ENCODE data around the gene PCNX2.

The PCNX2 gene

DNA sequence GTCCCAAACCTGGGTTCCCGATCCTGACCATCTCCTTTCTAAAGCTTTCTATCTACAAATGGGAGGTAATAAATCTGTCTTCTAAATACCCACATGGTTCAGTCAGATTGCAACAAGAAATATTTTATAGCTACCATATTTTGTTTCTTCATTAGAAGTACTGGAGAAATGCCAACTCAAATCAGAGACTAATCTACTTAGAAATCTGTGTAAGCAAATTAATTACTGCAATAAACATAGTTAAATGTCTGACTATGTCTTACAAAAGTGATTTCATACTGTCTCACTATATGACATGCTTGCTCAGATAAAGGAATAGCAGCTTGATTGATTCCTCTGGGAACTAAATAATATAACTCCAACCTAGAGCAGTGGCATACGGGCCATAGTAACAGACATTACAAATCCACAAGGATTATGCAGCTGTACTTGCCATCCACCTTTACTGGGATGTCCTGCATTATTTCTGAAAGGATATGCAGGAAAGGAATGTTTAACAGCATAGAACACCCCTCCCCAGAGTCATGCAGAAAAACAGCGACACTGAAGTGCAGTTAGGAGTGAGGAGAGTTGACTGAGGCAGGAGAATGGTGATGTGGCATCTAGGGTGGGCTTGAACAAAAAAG lies 80.3 kb downstream of the PCNX2 start:
- DNase-seq (ENCODE audit: low read depth, low spot score) = no peak
- ChIA-PET POLR2A (no interaction called here), CTCF (interaction anchor here (0.9 to 1.1 kb wide), 2 partner anchors 8 to 25 kb away, joined by 3 to 5 read pairs; no protein-coding TSS in a partner anchor)
- H3K4me3 ChIP-seq (ENCODE audit: low read depth, low read length) = no peak overlapping the region
- TF ChIP-seq, protein P1, sequence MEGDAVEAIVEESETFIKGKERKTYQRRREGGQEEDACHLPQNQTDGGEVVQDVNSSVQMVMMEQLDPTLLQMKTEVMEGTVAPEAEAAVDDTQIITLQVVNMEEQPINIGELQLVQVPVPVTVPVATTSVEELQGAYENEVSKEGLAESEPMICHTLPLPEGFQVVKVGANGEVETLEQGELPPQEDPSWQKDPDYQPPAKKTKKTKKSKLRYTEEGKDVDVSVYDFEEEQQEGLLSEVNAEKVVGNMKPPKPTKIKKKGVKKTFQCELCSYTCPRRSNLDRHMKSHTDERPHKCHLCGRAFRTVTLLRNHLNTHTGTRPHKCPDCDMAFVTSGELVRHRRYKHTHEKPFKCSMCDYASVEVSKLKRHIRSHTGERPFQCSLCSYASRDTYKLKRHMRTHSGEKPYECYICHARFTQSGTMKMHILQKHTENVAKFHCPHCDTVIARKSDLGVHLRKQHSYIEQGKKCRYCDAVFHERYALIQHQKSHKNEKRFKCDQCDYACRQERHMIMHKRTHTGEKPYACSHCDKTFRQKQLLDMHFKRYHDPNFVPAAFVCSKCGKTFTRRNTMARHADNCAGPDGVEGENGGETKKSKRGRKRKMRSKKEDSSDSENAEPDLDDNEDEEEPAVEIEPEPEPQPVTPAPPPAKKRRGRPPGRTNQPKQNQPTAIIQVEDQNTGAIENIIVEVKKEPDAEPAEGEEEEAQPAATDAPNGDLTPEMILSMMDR (IDR thresholded peaks at IDR 0.05; ENCODE audit: insufficient read depth, low read length, missing control alignments) = no peak

DNA sequence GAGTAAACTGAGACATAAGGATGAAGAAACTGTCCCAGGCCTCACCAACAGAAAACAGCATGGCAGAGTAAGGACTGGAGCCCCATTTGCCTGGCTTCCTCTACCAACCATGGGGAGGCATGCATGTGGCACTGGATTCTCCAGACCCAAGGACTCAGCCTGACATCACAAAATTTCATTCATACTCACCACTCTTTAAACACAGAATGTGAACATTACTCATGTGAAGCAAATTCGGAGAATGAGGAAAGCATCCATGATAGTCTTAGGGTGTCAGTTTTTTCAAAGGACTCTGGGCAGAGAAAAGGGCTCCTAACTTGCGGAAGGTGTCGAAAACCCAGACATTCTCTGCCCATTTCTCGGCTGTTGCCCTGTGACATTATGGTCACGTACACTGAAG lies 83.9 kb downstream of the PCNX2 start:
- POLR2A ChIA-PET = no interaction called here
- CTCF ChIA-PET = no interaction called here
- TF ChIP-seq, protein P1 (IDR thresholded peaks at IDR 0.05; ENCODE audit: insufficient read depth, low read length, missing control alignments) = no peak
- no peak overlapping the region for H3K4me3 ChIP-seq (ENCODE audit: low read depth, low read length)
- DNase-seq (ENCODE audit: low read depth, low spot score) = no peak

DNA sequence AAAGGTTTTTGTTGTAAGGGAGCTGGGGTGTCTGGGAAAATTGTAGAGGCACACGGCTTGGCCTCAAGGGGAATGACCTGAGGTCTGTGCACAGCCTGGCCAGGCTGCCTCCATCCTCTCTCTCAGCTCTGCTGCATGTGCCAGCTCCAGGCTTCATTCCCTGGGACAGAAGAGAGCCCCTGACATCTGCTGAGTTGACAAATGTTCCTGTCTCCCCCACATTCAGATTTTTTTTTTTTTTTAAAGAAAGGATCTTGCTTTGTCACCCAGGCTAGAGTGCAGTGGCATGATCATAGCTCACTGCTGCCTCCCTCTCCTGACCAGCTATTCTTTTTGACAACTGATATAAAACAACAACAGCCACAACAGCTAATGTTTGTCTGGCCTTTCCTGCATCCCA lies 84.4 kb downstream of the PCNX2 start:
- DNase-seq (ENCODE audit: low read depth, low spot score) = no peak
- TF ChIP-seq, protein P1 (IDR thresholded peaks at IDR 0.05; ENCODE audit: insufficient read depth, low read length, missing control alignments) = no peak
- POLR2A ChIA-PET = no interaction called here
- no peak overlapping the region for H3K4me3 ChIP-seq (ENCODE audit: low read depth, low read length)
- CTCF ChIA-PET = no interaction called here

DNA sequence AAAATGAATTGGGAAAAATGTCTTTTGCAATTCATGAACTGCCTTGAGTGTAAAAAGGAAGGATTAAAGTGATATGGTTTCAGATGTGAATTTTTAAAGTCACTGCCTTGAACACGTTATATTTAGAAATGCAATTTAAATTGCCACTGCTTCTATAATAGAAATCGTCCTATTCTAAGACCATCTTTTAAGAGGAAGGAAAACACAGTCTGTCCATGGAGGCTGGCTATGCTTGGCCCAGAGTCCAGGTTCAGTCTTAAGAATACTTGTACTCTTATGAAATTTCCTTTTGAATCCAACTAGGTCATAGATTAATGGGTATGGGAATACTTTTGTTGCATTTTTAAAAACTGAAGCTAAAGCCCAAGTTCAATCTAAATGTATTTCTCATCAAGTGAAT lies 86.0 kb downstream of the PCNX2 start:
- POLR2A ChIA-PET = no interaction called here
- TF ChIP-seq, protein P1 (IDR thresholded peaks at IDR 0.05; ENCODE audit: insufficient read depth, low read length, missing control alignments) = no peak
- H3K4me3 ChIP-seq (ENCODE audit: low read depth, low read length) = no peak overlapping the region
- CTCF ChIA-PET = no interaction called here
- no peak for DNase-seq (ENCODE audit: low read depth, low spot score)

DNA sequence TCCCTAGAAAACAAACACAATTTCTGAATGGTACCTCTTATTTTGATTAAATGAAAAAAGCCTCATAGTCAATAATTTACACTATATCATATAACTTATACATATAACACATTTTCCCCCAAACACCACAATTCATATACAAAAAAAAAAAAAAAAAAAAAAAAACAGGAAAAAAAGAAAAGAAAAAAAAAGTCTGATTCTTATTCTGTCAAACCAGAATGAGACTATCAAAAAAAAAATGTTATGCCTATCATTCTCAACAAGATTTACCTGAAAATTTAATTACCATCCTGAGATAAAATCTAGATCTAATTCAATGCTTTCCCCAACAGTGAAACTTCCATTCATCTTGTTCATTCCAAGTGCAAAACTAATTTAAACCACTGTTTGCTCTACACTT lies 86.8 kb downstream of the PCNX2 start:
- TF ChIP-seq, protein P1 (IDR thresholded peaks at IDR 0.05; ENCODE audit: insufficient read depth, low read length, missing control alignments) = no peak
- POLR2A ChIA-PET = no interaction called here
- no peak for DNase-seq (ENCODE audit: low read depth, low spot score)
- CTCF ChIA-PET = no interaction called here
- no peak overlapping the region for H3K4me3 ChIP-seq (ENCODE audit: low read depth, low read length)

DNA sequence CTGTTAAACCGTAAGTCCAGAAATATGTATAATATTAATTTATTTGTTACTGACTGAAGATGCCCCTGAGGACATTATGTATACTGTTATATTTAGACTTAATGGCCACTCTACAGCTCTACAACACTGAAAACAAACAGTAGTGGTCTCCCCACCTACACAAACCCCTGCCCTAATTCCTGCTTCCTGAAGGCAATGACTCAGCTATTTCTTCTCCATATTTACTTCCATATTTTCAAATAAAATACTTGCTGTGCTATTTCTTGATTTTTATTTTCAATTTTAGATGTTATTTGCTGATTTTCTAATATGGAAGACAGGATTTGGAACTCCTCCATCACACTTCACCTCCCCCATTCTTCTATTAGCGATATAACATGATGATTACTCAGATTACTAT lies 97.6 kb downstream of the PCNX2 start:
- ChIA-PET POLR2A (no interaction called here), CTCF (no interaction called here)
- no peak overlapping the region for H3K4me3 ChIP-seq (ENCODE audit: low read depth, low read length)
- no peak for DNase-seq (ENCODE audit: low read depth, low spot score)
- TF ChIP-seq, protein P1 (IDR thresholded peaks at IDR 0.05; ENCODE audit: insufficient read depth, low read length, missing control alignments) = no peak

Data from AG04449 (cell line).